HFFc6 (cell line): ENCODE measurements around the gene HIP1R. TPM values are rescaled to one million over a fixed set of nuclear protein-coding genes. Genes with fewer than 3 reads are reported as not detected.

Experiments
- DNase-seq: peaks from one replicate; pipeline ENCODE4 v3.0.0-alpha.2; 2018
- H3K27ac Mint-ChIP-seq: 2 replicates; pipeline ENCODE4 v1.8.0; 2020; ENCODE audit warnings: mild to moderate bottlenecking, mixed read lengths
- H3K27me3 Mint-ChIP-seq: 2 replicates; pipeline ENCODE4 v1.8.0; 2021; ENCODE audit warnings: mild to moderate bottlenecking, moderate library complexity, mixed read lengths; ENCODE audit not compliant: insufficient read depth
- H3K36me3 Mint-ChIP-seq: 2 replicates; pipeline ENCODE4 v1.8.0; 2021; ENCODE audit warnings: low read depth, mixed read lengths
- H3K4me1 Mint-ChIP-seq: 2 replicates; pipeline ENCODE4 v1.8.0; 2020; ENCODE audit warnings: low read depth, mixed read lengths
- H3K4me3 Mint-ChIP-seq: 2 replicates; pipeline ENCODE4 v1.8.0; 2020; ENCODE audit warnings: mild to moderate bottlenecking, moderate library complexity, mixed read lengths
- H3K9me3 Mint-ChIP-seq: 2 replicates; pipeline ENCODE4 v1.8.0; 2020; ENCODE audit warnings: mild to moderate bottlenecking, mixed read lengths
- CTCF ChIP-seq: fragments of 200-600 bp; sonication (generic); IDR thresholded peaks from 2 replicates; pipeline ENCODE4 v1.5.0; 2021; ENCODE audit warnings: antibody characterized with exemption, mild to moderate bottlenecking
- total RNA-seq, 6 experiments: library from RNA; stranded (reverse); fragmentation: NEBNext Ultra II Directional; extraction: Animal tissue kit (Norgen Biotek cat#: 25700); gene quantifications; 2 replicates in 1 of 6; 3 replicates in 5 of 6; pipeline ENCODE4 v1.2.3, GENCODE V29; 2021

HIP1R gene
- total RNA-seq, 6 experiments from 2014 or later, result 6.7 to 9.8 (median 8.4) TPM

- H3K4me3 Mint-ChIP-seq, result no peak overlapping the region
- no peak for TF ChIP-seq CTCF
- no peaks in the 10 kb centered on the region for H3K27me3 Mint-ChIP-seq
- H3K27ac Mint-ChIP-seq, result peak overlapping the region; percentile 75
- H3K36me3 Mint-ChIP-seq, result 0 out of 2 replicates have a peak, but pooled peaks cover 4% of the 10 kb centered on the region
- DNase-seq, result no peak
- H3K4me1 Mint-ChIP-seq, result peaks cover 15% of the 10 kb centered on the region
- no peaks in the 10 kb centered on the region for H3K9me3 Mint-ChIP-seq
These were observed 17.3 kb downstream of the HIP1R start for GRCh38 chr12:122852336-122853275.

- no peak for DNase-seq
- Mint-ChIP-seq H3K4me1 (peaks cover 15% of the 10 kb centered on the region), H3K4me3 (no peak overlapping the region), H3K27ac (no peak overlapping the region), H3K27me3 (peaks cover 1% of the 10 kb centered on the region; the same call in 1 of the 2 replicates), H3K36me3 (0 out of 2 replicates have a peak, but pooled peaks cover 4% of the 10 kb centered on the region), H3K9me3 (no peaks in the 10 kb centered on the region)
- no peak for TF ChIP-seq CTCF
These were observed 18.5 kb downstream of the HIP1R start for GRCh38 chr12:122853582-122854245.

- Mint-ChIP-seq H3K4me3 (no peak overlapping the region), H3K9me3 (no peaks in the 10 kb centered on the region), H3K27me3 (peaks cover 2% of the 10 kb centered on the region; the same call in 1 of the 2 replicates), H3K4me1 (peaks cover 15% of the 10 kb centered on the region), H3K36me3 (0 out of 2 replicates have a peak, but pooled peaks cover 4% of the 10 kb centered on the region), H3K27ac (no peak overlapping the region)
- TF ChIP-seq CTCF, result no peak
- DNase-seq, result no peak
These were observed 19.3 kb downstream of the HIP1R start for GRCh38 chr12:122854554-122854953.

- H3K27ac Mint-ChIP-seq, result no peak overlapping the region
- no peak for TF ChIP-seq CTCF
- H3K4me3 Mint-ChIP-seq, result no peak overlapping the region
- H3K36me3 Mint-ChIP-seq, result 0 out of 2 replicates have a peak, but pooled peaks cover 4% of the 10 kb centered on the region
- H3K27me3 Mint-ChIP-seq, result peaks cover 2% of the 10 kb centered on the region; the same call in 1 of the 2 replicates
- no peak for DNase-seq
- H3K9me3 Mint-ChIP-seq, result no peaks in the 10 kb centered on the region
- H3K4me1 Mint-ChIP-seq, result peaks cover 15% of the 10 kb centered on the region
These were observed 20.0 kb downstream of the HIP1R start for GRCh38 chr12:122855071-122855829.
